Chondrocyte (in vitro differentiated cells): ENCODE measurements around the gene AK5. TPM values are rescaled to one million over a fixed set of nuclear protein-coding genes. Genes with fewer than 3 reads are reported as not detected.

Source experiments
- DNase-seq: peaks from one replicate; pipeline ENCODE4 v3.0.0; 2021; ENCODE audit warnings: mixed read lengths, low spot score
- H3K27ac Mint-ChIP-seq: one replicate; pipeline ENCODE4 v1.8.0; 2021; ENCODE audit warnings: mild to moderate bottlenecking, moderate library complexity, mixed read lengths; ENCODE audit not compliant: unreplicated experiment
- H3K27me3 Mint-ChIP-seq: 2 replicates; pipeline ENCODE4 v1.8.0; 2021; ENCODE audit warnings: low read depth, mixed read lengths
- H3K36me3 Mint-ChIP-seq: 2 replicates; pipeline ENCODE4 v1.8.0; 2021; ENCODE audit warnings: low read depth, mixed read lengths
- H3K4me1 Mint-ChIP-seq: 2 replicates; pipeline ENCODE4 v1.8.0; 2021; ENCODE audit warnings: low read depth, mild to moderate bottlenecking, mixed read lengths
- H3K4me3 Mint-ChIP-seq: one replicate; pipeline ENCODE4 v1.8.0; 2021; ENCODE audit warnings: mild to moderate bottlenecking, moderate library complexity, mixed read lengths; ENCODE audit not compliant: unreplicated experiment
- H3K9me3 Mint-ChIP-seq: 2 replicates; pipeline ENCODE4 v1.8.0; 2021; ENCODE audit warnings: low read depth, mixed read lengths
- CTCF ChIP-seq: fragments of 200-600 bp; sonication (generic); IDR thresholded peaks from 2 replicates; pipeline ENCODE4 v1.5.0; 2021; ENCODE audit warnings: antibody characterized with exemption, mild to moderate bottlenecking, moderate library complexity
- total RNA-seq: library from RNA; stranded (reverse); gene quantifications from 3 replicates; pipeline ENCODE4 v1.2.1, GENCODE V29; 2021

The AK5 gene
- total RNA-seq, 1 donor from 2014 or later = 6.2 TPM

DNA sequence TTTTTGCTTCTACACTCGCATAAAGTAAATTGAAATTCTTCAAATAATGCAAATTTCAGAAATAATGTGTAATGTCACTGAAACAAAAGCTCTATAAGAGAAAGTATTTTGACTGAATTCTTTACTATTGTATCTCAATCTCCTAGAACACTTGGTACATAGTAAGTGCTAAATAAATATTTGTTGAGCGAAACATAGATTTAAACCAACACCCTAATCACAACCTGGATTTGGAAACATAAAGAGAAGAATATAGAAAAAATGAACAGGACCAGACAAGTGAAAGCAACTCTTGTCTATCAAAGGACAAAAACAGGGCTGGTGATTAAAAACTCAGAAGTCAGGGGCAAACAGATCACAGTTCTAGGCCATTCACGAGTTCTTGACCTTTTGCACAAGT lies 74.3 kb downstream of the AK5 start:
- no peaks in the 10 kb centered on the region for H3K36me3 Mint-ChIP-seq
- no peak for DNase-seq
- H3K9me3 Mint-ChIP-seq = no peaks in the 10 kb centered on the region
- no peaks in the 10 kb centered on the region for H3K27me3 Mint-ChIP-seq
- no peak overlapping the region for H3K4me3 Mint-ChIP-seq
- no peak overlapping the region for H3K27ac Mint-ChIP-seq
- TF ChIP-seq CTCF = no peak
- peaks cover 8% of the 10 kb centered on the region for H3K4me1 Mint-ChIP-seq

DNA sequence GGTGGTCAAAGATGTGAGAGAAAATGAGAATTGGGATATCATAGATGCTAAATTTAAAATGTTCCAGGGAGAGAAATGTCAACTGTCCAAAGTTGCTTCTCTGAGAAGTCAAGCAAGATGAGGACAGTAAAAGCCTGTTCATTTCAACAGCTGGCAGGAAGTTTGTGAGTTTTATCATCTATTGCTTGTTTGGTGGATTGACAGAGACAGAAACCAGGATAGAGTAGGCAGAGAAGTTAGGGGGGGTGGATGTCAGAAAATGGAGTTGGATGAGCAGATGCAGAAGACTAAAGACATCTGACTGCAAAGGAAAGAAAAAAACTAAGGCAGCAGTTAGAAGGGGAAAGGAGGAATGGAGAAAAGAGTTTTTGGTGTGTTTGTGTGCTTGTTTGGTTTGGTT lies 78.4 kb downstream of the AK5 start:
- Mint-ChIP-seq H3K27ac (no peak overlapping the region), H3K4me3 (no peak overlapping the region), H3K9me3 (peaks cover 3% of the 10 kb centered on the region), H3K4me1 (peaks cover 3% of the 10 kb centered on the region), H3K27me3 (no peaks in the 10 kb centered on the region), H3K36me3 (no peaks in the 10 kb centered on the region)
- DNase-seq = no peak
- no peak for TF ChIP-seq CTCF

DNA sequence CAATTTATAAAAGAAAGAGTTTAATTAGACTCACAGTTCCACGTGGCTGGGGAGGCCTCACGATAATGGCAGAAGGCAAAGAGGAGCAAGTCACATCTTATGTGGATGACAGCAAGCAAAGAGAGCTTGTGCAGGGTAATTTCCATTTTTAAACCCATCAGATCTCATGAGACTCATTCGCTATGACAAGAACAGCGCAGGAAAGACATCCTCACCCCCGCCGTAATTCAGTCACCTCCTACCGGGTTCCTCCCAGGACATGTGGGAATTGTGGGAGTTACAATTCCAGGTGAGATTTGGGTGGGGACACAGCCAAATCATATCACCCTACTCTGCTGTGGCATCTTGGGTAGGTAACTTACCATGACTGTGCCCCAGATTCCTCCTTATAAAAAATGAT lies 79.8 kb downstream of the AK5 start:
- H3K9me3 Mint-ChIP-seq = peaks cover 3% of the 10 kb centered on the region
- H3K27me3 Mint-ChIP-seq = no peaks in the 10 kb centered on the region
- H3K36me3 Mint-ChIP-seq = no peaks in the 10 kb centered on the region
- no peak for DNase-seq
- H3K4me3 Mint-ChIP-seq = no peak overlapping the region
- TF ChIP-seq CTCF = no peak
- H3K27ac Mint-ChIP-seq = no peak overlapping the region
- no peaks in the 10 kb centered on the region for H3K4me1 Mint-ChIP-seq

DNA sequence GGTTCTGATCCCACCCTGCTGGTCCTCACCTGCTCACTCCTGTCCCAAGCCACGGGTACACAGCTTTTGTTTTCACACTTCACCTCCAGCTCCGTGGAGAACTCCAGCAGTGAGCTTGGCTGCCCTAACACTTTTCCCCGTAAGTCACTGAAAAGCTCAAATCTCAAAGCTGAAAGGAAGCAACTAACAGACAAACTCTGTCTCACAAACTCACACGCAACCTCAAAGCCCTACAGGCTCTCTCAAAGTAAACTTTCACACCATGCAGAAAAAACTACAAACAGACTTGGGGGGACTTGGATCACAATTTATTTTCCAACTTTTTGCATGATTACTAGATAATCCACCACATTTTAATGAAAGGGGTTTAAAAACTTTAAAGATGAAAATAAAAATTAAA lies 88.3 kb downstream of the AK5 start:
- no peak for TF ChIP-seq CTCF
- no peaks in the 10 kb centered on the region for H3K9me3 Mint-ChIP-seq
- no peaks in the 10 kb centered on the region for H3K27me3 Mint-ChIP-seq
- no peaks in the 10 kb centered on the region for H3K36me3 Mint-ChIP-seq
- peak overlapping the region; percentile 70 for H3K27ac Mint-ChIP-seq
- H3K4me3 Mint-ChIP-seq = no peak overlapping the region
- no peak for DNase-seq
- H3K4me1 Mint-ChIP-seq = peaks cover 27% of the 10 kb centered on the region

GRCh38 chr1:77370583-77371306 lies 88.9 kb downstream of the AK5 start:
- H3K4me1 Mint-ChIP-seq = peaks cover 27% of the 10 kb centered on the region
- H3K4me3 Mint-ChIP-seq = no peak overlapping the region
- no peaks in the 10 kb centered on the region for H3K27me3 Mint-ChIP-seq
- DNase-seq = no peak
- TF ChIP-seq CTCF = no peak
- peak overlapping the region; percentile 70 for H3K27ac Mint-ChIP-seq
- no peaks in the 10 kb centered on the region for H3K9me3 Mint-ChIP-seq
- no peaks in the 10 kb centered on the region for H3K36me3 Mint-ChIP-seq
